Measurements from ENCODE around the gene SPNS3.

- TF ChIP-seq CTCF (IDR thresholded peaks at IDR 0.05) (no peak), EP300 (IDR thresholded peaks at IDR 0.05) (no peak), POLR2A (IDR thresholded peaks at IDR 0.05) (no peak)
Observed at GRCh38 chr17:4395111-4395478, 38.6 kb upstream of the SPNS3 start.
